OCI-LY1 (cell line): ENCODE measurements around the gene PPARGC1A.

Experiments used
- H2AFZ ChIP-seq: fragments of 200-600 bp; sonication (generic), shearing (Covaris generic); 2 replicates; pipeline ENCODE4 v1.6.0; 2014; ENCODE audit warnings: antibody characterized with exemption, mild to moderate bottlenecking, low read length
- H3F3A ChIP-seq: fragments of 200-600 bp; sonication (generic), shearing (Covaris generic); 2 replicates; pipeline ENCODE4 v1.6.0; 2014; ENCODE audit warnings: mild to moderate bottlenecking, antibody characterized with exemption, low read length, moderate library complexity; ENCODE audit not compliant: insufficient read depth
- H3K27ac ChIP-seq: fragments of 200-600 bp; sonication (generic); 2 replicates; pipeline ENCODE4 v1.5.1; 2014; ENCODE audit warnings: low read length, mixed run types, mild to moderate bottlenecking, low read depth; ENCODE audit not compliant: poor library complexity, severe bottlenecking
- H3K27me3 ChIP-seq: fragments of 200-600 bp; sonication (generic); 2 replicates; pipeline ENCODE4 v1.6.0; 2014; ENCODE audit warnings: antibody characterized with exemption, mild to moderate bottlenecking, low read length, moderate library complexity; ENCODE audit not compliant: insufficient read depth
- H3K36me3 ChIP-seq: fragments of 200-600 bp; sonication (generic); 2 replicates; pipeline ENCODE4 v1.6.1; 2014; ENCODE audit warnings: mild to moderate bottlenecking, antibody characterized with exemption, low read length, moderate library complexity, mixed read lengths; ENCODE audit not compliant: insufficient read depth
- H3K4me1 ChIP-seq: fragments of 200-600 bp; sonication (generic); 2 replicates; pipeline ENCODE4 v1.5.1; 2014; ENCODE audit warnings: mild to moderate bottlenecking, low read length, moderate library complexity; ENCODE audit not compliant: insufficient read depth, severe bottlenecking
- H3K4me2 ChIP-seq: fragments of 200-600 bp; sonication (generic), shearing (Covaris generic); 2 replicates; pipeline ENCODE4 v1.6.1; 2014; ENCODE audit warnings: low read length
- H3K4me3 ChIP-seq: fragments of 200-600 bp; sonication (generic); 2 replicates; pipeline ENCODE4 v1.5.1; 2014; ENCODE audit warnings: low read length, low read depth, mild to moderate bottlenecking, mixed read lengths; ENCODE audit not compliant: poor library complexity, severe bottlenecking
- H3K79me2 ChIP-seq: fragments of 200-600 bp; shearing (Covaris generic); 2 replicates; pipeline ENCODE4 v1.6.1; 2016; ENCODE audit warnings: mixed run types, low read length, mixed read lengths; ENCODE audit not compliant: insufficient read depth
- H3K9ac ChIP-seq: fragments of 200-600 bp; sonication (generic), shearing (Covaris generic); 2 replicates; pipeline ENCODE4 v1.6.1; 2014; ENCODE audit warnings: mild to moderate bottlenecking, low read length, mixed read lengths
- H3K9me2 ChIP-seq: fragments of 200-600 bp; sonication (generic), shearing (Covaris generic); 2 replicates; pipeline ENCODE4 v1.6.1; 2014; ENCODE audit warnings: low read depth, mild to moderate bottlenecking, low read length, mixed read lengths
- H3K9me3 ChIP-seq: fragments of 200-600 bp; shearing (Covaris generic); 2 replicates; pipeline ENCODE4 v1.6.1; 2014; ENCODE audit warnings: low read length, mixed read lengths
- H4K20me1 ChIP-seq: fragments of 200-600 bp; sonication (generic), shearing (Covaris generic); 2 replicates; pipeline ENCODE4 v1.6.0; 2016; ENCODE audit warnings: mild to moderate bottlenecking, low read length; ENCODE audit not compliant: insufficient read depth
- EZH2 ChIP-seq: fragments of 200-600 bp; sonication (generic), shearing (Covaris generic); IDR thresholded peaks from 2 replicates; pipeline ENCODE4 v1.8.0; 2017; ENCODE audit warnings: borderline replicate concordance, mixed run types, mild to moderate bottlenecking, antibody characterized with exemption, low read length, moderate library complexity, mixed read lengths
- TF ChIP-seq, protein P1 (sequence below): fragments of 200-600 bp; sonication (generic), shearing (Covaris generic); IDR thresholded peaks from 2 replicates; pipeline ENCODE4 v1.5.1; 2017; ENCODE audit warnings: mild to moderate bottlenecking, antibody characterized with exemption, low read length, moderate library complexity, mixed read lengths

The PPARGC1A gene

DNA sequence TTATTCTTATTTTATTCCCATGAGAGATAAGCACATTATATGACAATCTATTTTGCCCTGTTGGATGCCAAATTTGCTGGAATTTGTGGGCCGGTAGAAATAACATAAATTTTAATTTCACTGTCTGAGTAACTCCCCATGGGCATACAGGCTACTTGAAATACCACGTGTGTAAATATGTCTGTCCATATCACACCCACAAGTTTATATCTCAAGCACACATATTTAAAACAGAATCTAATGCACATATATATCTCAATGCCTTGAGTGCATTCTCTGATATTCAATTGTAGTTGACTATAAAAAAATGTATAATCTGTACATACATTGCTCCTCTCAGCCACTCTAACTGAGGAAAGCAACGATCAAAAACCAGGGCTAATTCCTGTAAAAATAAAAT is 51.2 kb downstream of the PPARGC1A start:
- no peaks in the 10 kb centered on the region for H3K27me3 ChIP-seq
- H3K79me2 ChIP-seq: no peaks in the 10 kb centered on the region
- no peak overlapping the region for H3K4me2 ChIP-seq
- H4K20me1 ChIP-seq: no peaks in the 10 kb centered on the region
- no peak overlapping the region for H2AFZ ChIP-seq
- no peaks in the 10 kb centered on the region for H3K9me3 ChIP-seq
- H3K27ac ChIP-seq: no peak overlapping the region
- H3K9me2 ChIP-seq: no peaks in the 10 kb centered on the region
- TF ChIP-seq, protein P1, sequence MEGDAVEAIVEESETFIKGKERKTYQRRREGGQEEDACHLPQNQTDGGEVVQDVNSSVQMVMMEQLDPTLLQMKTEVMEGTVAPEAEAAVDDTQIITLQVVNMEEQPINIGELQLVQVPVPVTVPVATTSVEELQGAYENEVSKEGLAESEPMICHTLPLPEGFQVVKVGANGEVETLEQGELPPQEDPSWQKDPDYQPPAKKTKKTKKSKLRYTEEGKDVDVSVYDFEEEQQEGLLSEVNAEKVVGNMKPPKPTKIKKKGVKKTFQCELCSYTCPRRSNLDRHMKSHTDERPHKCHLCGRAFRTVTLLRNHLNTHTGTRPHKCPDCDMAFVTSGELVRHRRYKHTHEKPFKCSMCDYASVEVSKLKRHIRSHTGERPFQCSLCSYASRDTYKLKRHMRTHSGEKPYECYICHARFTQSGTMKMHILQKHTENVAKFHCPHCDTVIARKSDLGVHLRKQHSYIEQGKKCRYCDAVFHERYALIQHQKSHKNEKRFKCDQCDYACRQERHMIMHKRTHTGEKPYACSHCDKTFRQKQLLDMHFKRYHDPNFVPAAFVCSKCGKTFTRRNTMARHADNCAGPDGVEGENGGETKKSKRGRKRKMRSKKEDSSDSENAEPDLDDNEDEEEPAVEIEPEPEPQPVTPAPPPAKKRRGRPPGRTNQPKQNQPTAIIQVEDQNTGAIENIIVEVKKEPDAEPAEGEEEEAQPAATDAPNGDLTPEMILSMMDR: no peak
- no peak for TF ChIP-seq EZH2
- H3K4me3 ChIP-seq: no peak overlapping the region
- no peaks in the 10 kb centered on the region for H3F3A ChIP-seq
- H3K4me1 ChIP-seq: no peaks in the 10 kb centered on the region
- H3K36me3 ChIP-seq: no peaks in the 10 kb centered on the region
- H3K9ac ChIP-seq: no peak overlapping the region

DNA sequence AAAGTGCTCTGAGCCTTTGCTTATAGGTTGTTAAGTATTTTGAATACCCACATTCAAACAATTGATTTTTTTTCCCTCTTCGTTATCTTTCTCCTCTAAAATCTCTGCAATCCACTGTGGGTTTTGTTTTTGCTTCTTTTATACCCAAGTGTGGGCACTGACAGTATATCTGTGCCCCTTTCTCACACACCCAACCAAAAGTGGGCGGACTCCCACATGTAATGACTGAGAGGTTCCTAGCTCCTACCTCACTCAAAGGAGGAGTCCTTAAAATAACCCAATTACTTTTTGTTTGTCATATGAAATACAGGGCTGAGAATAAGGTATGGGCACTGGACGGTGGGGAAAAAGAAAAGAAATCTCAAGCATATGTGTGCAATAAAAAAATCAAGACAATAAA is 51.7 kb downstream of the PPARGC1A start:
- H3K4me1 ChIP-seq: no peaks in the 10 kb centered on the region
- H3K27me3 ChIP-seq: no peaks in the 10 kb centered on the region
- no peaks in the 10 kb centered on the region for H3K79me2 ChIP-seq
- H3K4me3 ChIP-seq: no peak overlapping the region
- no peak overlapping the region for H3K27ac ChIP-seq
- H3K4me2 ChIP-seq: no peak overlapping the region
- H3K9me2 ChIP-seq: no peaks in the 10 kb centered on the region
- no peak overlapping the region for H2AFZ ChIP-seq
- TF ChIP-seq EZH2: no peak
- TF ChIP-seq, protein P1: no peak
- no peaks in the 10 kb centered on the region for H3F3A ChIP-seq
- no peaks in the 10 kb centered on the region for H4K20me1 ChIP-seq
- H3K36me3 ChIP-seq: no peaks in the 10 kb centered on the region
- no peaks in the 10 kb centered on the region for H3K9me3 ChIP-seq
- H3K9ac ChIP-seq: no peak overlapping the region

DNA sequence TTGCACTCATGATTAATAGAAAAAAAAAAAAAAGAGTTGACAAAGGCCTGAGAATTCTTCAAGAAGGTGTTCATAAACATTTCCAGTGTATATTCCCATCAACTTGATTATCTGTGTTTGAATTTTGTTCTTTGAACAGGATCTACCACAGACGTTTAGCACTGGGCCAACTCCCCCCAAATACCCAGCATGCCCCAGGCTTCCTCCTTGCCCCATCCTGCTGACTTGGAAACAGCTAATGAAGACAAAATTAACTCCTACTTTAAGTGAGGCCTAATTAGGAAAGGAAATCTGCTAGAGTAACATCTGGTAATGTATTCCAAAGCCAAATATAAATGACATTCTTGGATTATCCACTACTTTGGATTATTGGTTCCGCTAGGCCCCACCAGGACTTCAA is 52.5 kb downstream of the PPARGC1A start:
- H3K79me2 ChIP-seq: no peaks in the 10 kb centered on the region
- no peak overlapping the region for H3K9ac ChIP-seq
- no peak overlapping the region for H3K4me2 ChIP-seq
- H3F3A ChIP-seq: no peaks in the 10 kb centered on the region
- no peak overlapping the region for H3K4me3 ChIP-seq
- H3K36me3 ChIP-seq: no peaks in the 10 kb centered on the region
- H3K27me3 ChIP-seq: no peaks in the 10 kb centered on the region
- no peaks in the 10 kb centered on the region for H3K9me2 ChIP-seq
- H3K9me3 ChIP-seq: no peaks in the 10 kb centered on the region
- TF ChIP-seq, protein P1: no peak
- no peak for TF ChIP-seq EZH2
- no peaks in the 10 kb centered on the region for H4K20me1 ChIP-seq
- H3K27ac ChIP-seq: no peak overlapping the region
- H2AFZ ChIP-seq: no peak overlapping the region
- H3K4me1 ChIP-seq: no peaks in the 10 kb centered on the region
